GM18499 (cell line): Measurements from ENCODE around the gene ZNF22.

ENCODE experiments used
- ATAC-seq: cut with Tn5 transposase; IDR thresholded peaks from one replicate; pipeline ENCODE4 v1.9.1; 2021; ENCODE audit warnings: moderate number of reproducible peaks; ENCODE audit not compliant: insufficient read depth, unreplicated experiment

The ZNF22 gene

GRCh38 chr10:44963772-44964633, 36.7 kb upstream of the ZNF22 start:
- no peak for ATAC-seq

DNA sequence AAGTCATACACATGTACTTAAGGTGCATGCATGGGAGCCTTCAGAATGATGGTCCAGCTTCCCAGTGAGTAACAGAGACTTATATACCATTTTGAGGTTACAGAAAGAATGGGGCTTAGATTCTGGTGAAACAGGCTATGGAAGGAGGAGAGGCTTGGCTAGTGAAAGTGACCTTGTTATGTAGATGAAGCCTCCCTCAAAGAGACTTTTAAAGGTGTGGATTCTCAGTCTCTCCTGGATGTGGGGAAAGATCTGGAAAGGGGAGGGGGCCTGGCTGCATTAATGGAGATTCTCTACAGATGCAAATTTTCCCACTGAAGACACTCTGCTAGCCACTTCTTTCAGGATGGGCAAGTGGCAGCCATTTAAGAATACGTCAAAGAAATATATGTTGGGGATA, 35.6 kb upstream of the ZNF22 start:
- no peak for ATAC-seq

DNA sequence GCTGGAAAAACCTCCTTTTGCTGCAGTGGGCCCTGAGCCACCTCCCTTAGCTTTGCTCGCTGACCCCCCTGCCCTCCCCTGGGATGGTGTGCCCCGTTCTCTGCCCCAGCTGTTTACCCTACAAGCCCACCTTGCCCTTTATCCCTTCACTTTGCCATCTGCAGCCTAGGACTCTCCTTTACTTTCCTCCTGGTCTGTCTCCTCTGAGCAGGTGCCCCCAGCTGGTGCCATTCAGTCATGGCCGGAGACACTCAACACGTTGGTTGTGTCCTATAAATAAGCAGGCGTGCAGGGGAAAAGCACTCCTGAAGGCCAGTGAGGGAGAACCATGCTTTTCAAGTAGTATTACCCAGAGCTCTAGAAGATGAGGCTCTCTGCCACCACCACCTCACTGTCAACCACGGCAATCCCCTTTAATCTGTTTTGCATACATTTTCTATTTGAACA, 35.0 kb upstream of the ZNF22 start:
- ATAC-seq = no peak

GRCh38 chr10:44966129-44966815, 34.5 kb upstream of the ZNF22 start:
- no peak for ATAC-seq

GRCh38 chr10:44966816-44967509, 33.8 kb upstream of the ZNF22 start:
- no peak for ATAC-seq

- ATAC-seq = no peak
Measured at GRCh38 chr10:44967616-44968015, 33.1 kb upstream of the ZNF22 start.

DNA sequence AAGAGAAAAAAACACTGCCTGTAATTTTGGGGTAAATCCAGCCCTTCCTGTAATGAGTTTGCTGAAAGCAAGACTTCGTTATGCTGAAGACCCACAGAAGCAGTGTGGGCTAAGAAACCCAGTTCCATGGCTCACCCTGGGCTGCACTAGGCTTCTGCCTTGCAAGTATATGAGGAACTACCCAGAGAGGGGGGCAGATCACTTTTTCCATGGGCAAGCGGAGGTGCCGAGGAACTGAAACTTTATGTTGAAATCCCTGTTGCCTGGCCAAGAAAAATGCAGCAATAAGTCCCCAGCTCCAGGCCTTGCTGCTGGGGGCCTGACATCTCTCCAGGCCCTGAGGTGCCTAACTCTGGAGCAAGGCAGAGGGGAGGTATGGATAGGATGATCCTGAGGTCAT, 32.6 kb upstream of the ZNF22 start:
- ATAC-seq = no peak

DNA sequence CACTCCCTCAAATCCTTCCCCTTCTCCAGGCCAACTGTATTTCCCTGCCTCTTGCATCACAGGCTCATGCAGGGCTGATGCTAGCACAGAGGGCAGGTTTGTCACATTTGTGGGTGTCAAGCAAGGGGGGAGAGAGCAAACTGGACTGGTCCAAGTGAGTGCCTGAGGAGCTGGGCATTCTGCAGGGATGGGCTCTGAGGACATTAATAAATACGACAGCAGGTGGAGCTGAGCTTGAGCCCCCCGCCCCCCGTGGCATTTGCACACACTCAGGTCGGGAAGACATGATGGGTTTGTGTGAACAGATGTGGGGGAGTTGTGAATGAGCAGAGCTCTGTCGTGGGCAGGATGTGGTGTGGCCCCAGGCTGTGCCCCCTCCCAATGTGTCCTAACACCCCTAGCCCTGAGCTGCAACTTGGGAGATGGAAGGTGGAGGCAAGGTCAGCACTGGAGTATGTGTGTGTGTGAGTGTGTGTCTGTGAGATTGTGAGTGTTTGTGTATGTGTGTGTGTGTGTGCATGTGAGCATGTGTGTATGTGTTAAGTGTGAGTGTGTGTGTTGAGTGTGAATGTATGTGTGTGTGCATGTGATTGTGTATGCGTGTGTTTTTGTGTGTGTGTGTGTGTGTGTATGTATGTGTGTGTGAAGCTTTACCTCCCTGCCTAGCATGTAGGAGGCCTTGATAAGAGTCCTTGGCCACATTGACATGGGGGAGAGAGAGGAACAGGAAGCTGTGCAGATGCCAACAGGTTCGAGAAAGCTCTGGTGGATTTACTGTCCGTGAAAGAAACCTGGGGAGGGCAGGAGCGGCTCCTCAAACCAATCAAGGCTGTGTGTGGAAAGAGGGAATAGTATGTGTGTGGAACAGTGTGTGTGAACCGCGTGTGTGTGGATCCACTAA, 32.0 kb upstream of the ZNF22 start:
- no peak for ATAC-seq

DNA sequence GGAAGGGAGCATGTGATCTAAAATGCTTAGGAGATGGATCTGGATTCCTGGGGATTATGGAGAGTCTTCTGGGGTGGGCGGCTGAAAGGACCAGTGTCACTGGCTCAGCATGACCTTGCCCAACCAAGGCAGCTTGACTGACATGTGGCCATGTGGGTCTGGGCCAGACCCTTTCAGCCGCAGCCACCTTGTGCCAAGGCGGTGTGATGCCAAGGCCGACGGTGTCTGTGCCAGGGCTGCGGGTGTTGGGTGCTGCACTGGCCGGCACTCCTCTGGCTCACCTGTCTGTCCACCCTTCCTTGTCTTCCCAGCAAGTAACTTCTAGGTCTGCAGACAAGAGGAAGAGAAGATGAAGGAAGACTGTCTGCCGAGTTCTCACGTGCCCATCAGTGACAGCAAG, 30.9 kb upstream of the ZNF22 start:
- ATAC-seq = no peak

- ATAC-seq = no peak
Measured at GRCh38 chr10:44970812-44971395, 29.8 kb upstream of the ZNF22 start.

- ATAC-seq = no peak
Measured at GRCh38 chr10:44971434-44971833, 29.3 kb upstream of the ZNF22 start.

DNA sequence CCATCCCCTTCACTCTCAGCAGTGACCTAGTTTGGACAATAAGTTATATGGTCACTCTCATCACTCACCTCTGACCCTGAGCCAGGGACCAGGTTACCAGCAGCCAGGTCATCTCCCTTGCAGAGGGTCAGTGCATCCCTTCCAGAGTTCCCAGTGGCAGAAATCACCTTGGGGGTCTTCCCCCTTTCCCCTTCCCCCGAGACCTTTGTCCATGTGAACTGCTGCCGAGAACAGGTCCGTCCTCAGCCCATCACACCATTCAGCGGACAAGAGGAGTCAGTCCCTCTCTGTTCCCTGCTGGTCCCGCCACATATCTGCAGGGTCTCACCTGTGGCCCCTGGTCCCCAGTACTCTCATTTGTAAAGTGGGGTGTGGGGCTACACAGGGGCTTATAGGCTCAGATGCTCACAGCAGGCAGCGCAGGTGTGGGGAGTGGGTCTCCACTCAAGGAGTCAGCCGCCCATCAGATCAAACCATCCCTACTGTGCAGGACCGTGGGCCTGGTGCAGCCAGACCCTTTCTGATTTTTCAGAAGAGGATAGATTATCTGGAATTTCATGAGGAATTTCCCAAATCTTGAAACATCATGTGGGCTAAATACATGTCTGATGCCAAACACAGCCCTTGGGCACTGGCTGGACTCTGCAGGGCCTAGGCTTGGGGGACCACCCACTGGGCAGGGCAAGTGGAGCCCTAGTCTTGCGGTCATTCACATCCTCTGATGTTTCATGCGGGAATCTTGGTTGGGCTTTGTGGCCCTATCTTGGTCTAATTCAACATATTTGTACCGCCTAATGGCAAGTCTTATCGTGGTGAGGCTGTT, 28.6 kb upstream of the ZNF22 start:
- ATAC-seq = no peak

DNA sequence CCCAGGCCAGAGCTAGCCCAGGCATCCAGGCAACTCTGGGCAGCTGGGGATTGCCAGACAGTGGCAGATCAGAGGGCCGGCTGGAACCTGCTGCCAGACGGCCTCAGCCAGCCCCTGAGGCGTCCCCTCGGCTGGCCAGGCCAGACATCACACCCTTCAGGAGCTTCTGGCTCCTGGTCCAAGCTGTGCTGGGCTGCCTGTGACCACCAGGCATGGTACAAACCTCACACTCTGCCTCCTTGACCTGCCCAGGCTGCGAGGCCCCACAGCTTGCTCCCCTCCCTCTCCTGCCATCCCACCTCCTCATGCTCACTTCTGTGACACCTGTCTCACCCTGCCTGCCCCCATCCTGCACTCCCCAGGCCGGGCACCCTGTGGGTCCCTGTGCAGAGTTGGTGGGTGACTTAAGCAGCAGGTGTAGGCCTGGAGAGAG, 27.8 kb upstream of the ZNF22 start:
- ATAC-seq = no peak

DNA sequence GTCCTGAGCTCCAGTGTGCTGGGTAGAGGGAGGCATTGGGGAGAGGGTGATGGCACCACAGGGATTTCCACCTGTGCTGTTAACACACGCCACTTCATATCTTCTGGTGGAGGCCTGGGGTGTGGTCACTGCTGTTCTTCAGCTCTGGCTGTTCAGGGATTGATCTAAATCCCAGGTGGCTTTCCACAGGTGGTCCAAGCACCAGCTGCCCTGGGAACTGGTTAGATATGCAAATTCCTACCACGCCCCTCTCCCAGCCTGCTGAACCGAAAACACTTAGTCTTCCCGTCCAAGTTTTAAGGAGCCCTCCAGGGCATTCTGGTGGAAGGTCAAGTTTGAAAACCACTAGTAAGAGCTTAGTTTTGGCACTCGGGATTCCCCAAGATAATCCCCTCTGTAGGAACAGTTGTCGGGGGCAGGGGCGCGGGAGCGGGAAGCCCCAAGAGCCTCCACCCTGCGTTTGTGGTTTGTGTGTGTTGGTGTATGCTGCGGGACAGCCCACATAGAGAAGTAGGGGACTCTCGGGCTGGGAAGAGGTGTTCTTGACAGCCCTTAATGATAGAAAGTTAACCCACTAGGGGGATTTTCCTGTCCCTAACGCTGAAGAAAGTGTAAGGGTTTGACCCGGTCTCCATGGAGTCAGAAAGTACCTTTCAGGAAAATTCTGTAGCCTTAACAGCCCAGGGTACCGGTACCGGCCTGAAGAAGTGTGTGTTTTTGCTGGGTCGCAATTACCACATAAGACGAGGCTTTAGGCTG, 27.2 kb upstream of the ZNF22 start:
- ATAC-seq = no peak

- ATAC-seq = no peak
Measured at GRCh38 chr10:44974082-44974627, 26.6 kb upstream of the ZNF22 start.

GRCh38 chr10:44974628-44975430, 25.9 kb upstream of the ZNF22 start:
- peak; percentile 49 for ATAC-seq
